Mesendoderm (in vitro differentiated cells): ENCODE data around the gene HSPA12B.

Source experiments
- DNase-seq: peaks from one replicate; pipeline ENCODE4 v3.0.0; 2013
- H2AK5ac ChIP-seq: 2 replicates; pipeline ENCODE4 v1.6.1; 2013; ENCODE audit warnings: low read length, inconsistent platforms
- H2BK120ac ChIP-seq: 2 replicates; pipeline ENCODE4 v1.6.1; 2013; ENCODE audit warnings: low read depth, mild to moderate bottlenecking, low read length, moderate library complexity, mixed read lengths
- H2BK15ac ChIP-seq: replicated peaks from 2 replicates; pipeline ENCODE4 v1.6.1; 2013; ENCODE audit warnings: low read depth, mild to moderate bottlenecking, moderate library complexity
- H2BK5ac ChIP-seq: 2 replicates; pipeline ENCODE4 v1.6.1; 2013; ENCODE audit warnings: low read length, inconsistent platforms
- H3K18ac ChIP-seq: 2 replicates; pipeline ENCODE4 v1.6.1; 2013; ENCODE audit warnings: mild to moderate bottlenecking, low read length, mixed read lengths
- H3K23ac ChIP-seq: one replicate; pipeline ENCODE4 v1.6.1; 2013; ENCODE audit warnings: low read length
- H3K27ac ChIP-seq: 2 replicates; pipeline ENCODE4 v1.5.1; 2013; ENCODE audit warnings: low read depth, mild to moderate bottlenecking, inconsistent platforms, low read length, moderate library complexity
- H3K27me3 ChIP-seq: 2 replicates; pipeline ENCODE4 v1.6.1; 2013; ENCODE audit warnings: low read length, control low read depth, mild to moderate bottlenecking, inconsistent platforms; ENCODE audit not compliant: insufficient read depth, poor library complexity
- H3K36me3 ChIP-seq: 2 replicates; pipeline ENCODE4 v1.6.1; 2013; ENCODE audit warnings: low read length, inconsistent platforms; ENCODE audit not compliant: control insufficient read depth, insufficient read depth
- H3K4ac ChIP-seq: one replicate; pipeline ENCODE4 v1.6.1; 2013; ENCODE audit warnings: low read depth, mild to moderate bottlenecking, low read length, moderate library complexity
- H3K4me1 ChIP-seq: 2 replicates; pipeline ENCODE4 v1.6.1; 2013; ENCODE audit warnings: low read depth, low read length, inconsistent platforms; ENCODE audit not compliant: control insufficient read depth
- H3K4me2 ChIP-seq: 2 replicates; pipeline ENCODE4 v1.6.1; 2013; ENCODE audit warnings: low read length
- H3K4me3 ChIP-seq: 2 replicates; pipeline ENCODE4 v1.5.1; 2013; ENCODE audit warnings: mild to moderate bottlenecking, low read length
- H3K56ac ChIP-seq: one replicate; pipeline ENCODE4 v1.6.1; 2013; ENCODE audit warnings: low read length
- H3K79me1 ChIP-seq: 2 replicates; pipeline ENCODE4 v1.6.1; 2013; ENCODE audit warnings: low read length, inconsistent platforms
- H3K79me2 ChIP-seq: 2 replicates; pipeline ENCODE4 v1.6.1; 2013; ENCODE audit warnings: mild to moderate bottlenecking, low read length; ENCODE audit not compliant: control insufficient read depth, insufficient read depth
- H3K9ac ChIP-seq: 2 replicates; pipeline ENCODE4 v1.6.1; 2013; ENCODE audit warnings: low read length, inconsistent platforms
- H4K5ac ChIP-seq: one replicate; pipeline ENCODE4 v1.6.1; 2013; ENCODE audit warnings: low read length
- H4K8ac ChIP-seq: one replicate; pipeline ENCODE4 v1.6.1; 2013; ENCODE audit warnings: low read depth, mild to moderate bottlenecking, control low read depth, low read length, moderate library complexity
- WGBS: extraction: QIAGEN DNeasy Blood & Tissue Kit; methylation state at CpG from one replicate; pipeline ENCODE4 v1.1.7; 2013; ENCODE audit warnings: low lambda C conversion rate, missing lambda C conversion rate; ENCODE audit not compliant: insufficient coverage; ENCODE audit errors: extremely low coverage; 5-methylcytosine and 5-hydroxymethylcytosine counted together

The HSPA12B gene

GRCh38 chr20:3705970-3706739 is 26.3 kb upstream of the HSPA12B start:
- H3K18ac ChIP-seq, result no peak overlapping the region
- H2BK15ac ChIP-seq, result no peak overlapping the region
- no peak overlapping the region for H3K4me3 ChIP-seq
- no peaks in the 10 kb centered on the region for H3K27me3 ChIP-seq
- H3K23ac ChIP-seq, result no peak overlapping the region
- no peak overlapping the region for H2BK5ac ChIP-seq
- H2BK120ac ChIP-seq, result no peak overlapping the region
- H2AK5ac ChIP-seq, result no peak overlapping the region
- H3K79me1 ChIP-seq, result no peaks in the 10 kb centered on the region
- no CpG with 5 or more reads among the region's 31 CpGs for WGBS
- H4K5ac ChIP-seq, result no peak overlapping the region
- no peak overlapping the region for H3K27ac ChIP-seq
- no peak overlapping the region for H3K4me2 ChIP-seq
- H3K36me3 ChIP-seq, result no peaks in the 10 kb centered on the region
- no peak overlapping the region for H3K56ac ChIP-seq
- no peak overlapping the region for H3K9ac ChIP-seq
- no peaks in the 10 kb centered on the region for H3K4me1 ChIP-seq
- no peaks in the 10 kb centered on the region for H3K79me2 ChIP-seq
- no peak for DNase-seq
- H3K4ac ChIP-seq, result no peak overlapping the region
- H4K8ac ChIP-seq, result no peak overlapping the region

GRCh38 chr20:3706774-3707507 is 25.5 kb upstream of the HSPA12B start:
- Histone ChIP-seq H3K4ac (no peak overlapping the region), H4K5ac (no peak overlapping the region), H3K27ac (no peak overlapping the region), H3K79me1 (no peaks in the 10 kb centered on the region), H3K4me3 (no peak overlapping the region), H3K23ac (no peak overlapping the region), H3K4me2 (no peak overlapping the region), H3K56ac (no peak overlapping the region), H3K79me2 (no peaks in the 10 kb centered on the region), H2BK5ac (no peak overlapping the region), H2BK15ac (no peak overlapping the region), H2BK120ac (no peak overlapping the region), H3K9ac (no peak overlapping the region), H3K18ac (no peak overlapping the region), H3K27me3 (no peaks in the 10 kb centered on the region), H2AK5ac (no peak overlapping the region), H3K36me3 (no peaks in the 10 kb centered on the region), H3K4me1 (no peaks in the 10 kb centered on the region), H4K8ac (no peak overlapping the region)
- no peak for DNase-seq
- WGBS, result no CpG with 5 or more reads among the region's 10 CpGs

- Histone ChIP-seq H4K5ac (no peak overlapping the region), H3K27me3 (no peaks in the 10 kb centered on the region), H3K4me1 (no peaks in the 10 kb centered on the region), H3K23ac (no peak overlapping the region), H3K79me1 (no peaks in the 10 kb centered on the region), H3K9ac (no peak overlapping the region), H3K79me2 (no peaks in the 10 kb centered on the region), H2AK5ac (no peak overlapping the region), H2BK15ac (no peak overlapping the region), H3K18ac (no peak overlapping the region), H3K4me2 (no peak overlapping the region), H2BK120ac (no peak overlapping the region), H3K56ac (no peak overlapping the region), H3K36me3 (no peaks in the 10 kb centered on the region), H3K27ac (no peak overlapping the region), H4K8ac (no peak overlapping the region), H3K4me3 (no peak overlapping the region), H2BK5ac (no peak overlapping the region), H3K4ac (no peak overlapping the region)
- no peak for DNase-seq
- no CpG with 5 or more reads among the region's 3 CpGs for WGBS
Measured at GRCh38 chr20:3707508-3707899, 25.0 kb upstream of the HSPA12B start.

DNA sequence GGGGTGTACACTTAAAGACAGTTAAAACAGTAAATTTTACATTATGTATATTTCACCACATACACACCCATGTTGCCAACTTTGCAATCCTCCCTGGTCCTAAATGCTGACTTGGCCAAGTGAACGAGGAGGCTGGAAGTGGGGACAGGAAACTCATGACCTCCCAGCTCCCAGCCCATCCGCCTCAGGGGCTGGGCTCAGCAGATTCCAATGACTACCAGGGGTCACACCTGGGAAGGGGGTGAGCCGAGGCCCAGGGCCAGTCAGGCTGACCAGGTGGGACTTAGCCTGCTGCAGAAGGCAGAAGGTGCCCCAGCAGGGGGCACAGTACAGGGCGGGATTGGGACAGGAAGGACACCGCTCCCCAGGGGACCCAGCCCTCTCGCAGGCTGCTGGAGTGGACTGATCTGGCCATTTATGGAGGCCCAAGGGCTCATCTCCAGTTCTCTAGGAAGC is 22.4 kb upstream of the HSPA12B start:
- Histone ChIP-seq H3K56ac (no peak overlapping the region), H3K79me2 (no peaks in the 10 kb centered on the region), H2BK120ac (no peak overlapping the region), H3K4ac (no peak overlapping the region), H3K79me1 (no peaks in the 10 kb centered on the region), H3K23ac (no peak overlapping the region), H3K27ac (no peak overlapping the region), H4K5ac (no peak overlapping the region), H3K4me3 (no peak overlapping the region), H2BK5ac (no peak overlapping the region), H3K4me2 (no peak overlapping the region), H2AK5ac (no peak overlapping the region), H3K36me3 (no peaks in the 10 kb centered on the region), H3K18ac (no peak overlapping the region), H3K9ac (no peak overlapping the region), H3K27me3 (no peaks in the 10 kb centered on the region), H4K8ac (no peak overlapping the region), H2BK15ac (no peak overlapping the region), H3K4me1 (no peaks in the 10 kb centered on the region)
- WGBS, result no CpG with 5 or more reads among the region's 6 CpGs
- DNase-seq, result no peak

DNA sequence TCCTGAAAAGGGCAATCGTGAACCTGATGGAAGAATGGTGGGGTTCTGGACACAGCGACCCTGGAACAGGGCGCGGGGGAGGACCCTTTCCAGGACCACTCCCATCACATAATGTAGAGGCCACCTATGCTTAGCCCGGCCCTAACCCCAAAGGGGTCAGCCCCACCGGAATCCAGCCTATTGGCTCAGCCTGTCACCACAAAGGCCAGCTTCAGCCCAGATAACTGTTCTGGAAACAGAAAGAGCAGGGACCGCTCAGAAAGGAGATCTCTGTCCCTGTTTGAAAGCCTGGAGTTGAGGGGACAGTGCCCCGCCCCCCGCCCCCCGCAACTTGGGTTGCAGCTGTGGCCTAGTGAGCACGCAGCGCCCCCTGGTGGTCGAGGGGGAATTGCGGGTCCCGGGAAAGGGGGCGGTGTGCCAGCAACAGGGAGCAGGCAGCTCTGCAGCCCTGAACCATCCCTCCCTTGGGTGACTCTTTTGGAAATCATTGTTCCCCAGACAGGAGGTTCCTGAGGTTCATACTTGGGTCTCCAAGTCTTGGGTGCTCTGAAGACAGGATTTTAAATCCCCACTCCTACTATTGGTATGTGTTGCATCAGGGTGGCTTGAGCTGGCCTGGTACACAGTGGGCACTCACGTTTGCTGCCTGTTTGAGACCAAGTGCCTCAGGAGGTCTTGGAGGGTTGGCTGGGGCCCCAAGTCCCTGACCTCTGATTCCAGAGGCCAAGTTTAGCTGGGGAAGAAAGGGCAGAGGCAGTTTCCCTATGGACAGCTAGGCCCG is 21.6 kb upstream of the HSPA12B start:
- Histone ChIP-seq H3K4ac (no peak overlapping the region), H4K8ac (no peak overlapping the region), H4K5ac (no peak overlapping the region), H3K4me2 (no peak overlapping the region), H2AK5ac (no peak overlapping the region), H3K9ac (no peak overlapping the region), H3K56ac (no peak overlapping the region), H3K4me3 (no peak overlapping the region), H3K27ac (no peak overlapping the region), H2BK15ac (no peak overlapping the region), H3K36me3 (no peaks in the 10 kb centered on the region), H3K79me1 (no peaks in the 10 kb centered on the region), H3K18ac (no peak overlapping the region), H2BK120ac (no peak overlapping the region), H3K27me3 (no peaks in the 10 kb centered on the region), H3K23ac (no peak overlapping the region), H3K4me1 (no peaks in the 10 kb centered on the region), H2BK5ac (no peak overlapping the region), H3K79me2 (no peaks in the 10 kb centered on the region)
- peak; percentile 47 for DNase-seq
- WGBS, result no CpG with 5 or more reads among the region's 18 CpGs
